Dedifferentiated amniotic fluid mesenchymal stem cell (primary cell): ENCODE data around the gene TEX50.
"Not testable (repeated sequence)": the region's sequence is repeated elsewhere in the genome, so short reads cannot be mapped to it uniquely, and the experiment has no call there.

Experiments used
- DNase-seq: peaks from one replicate; pipeline ENCODE4 v3.0.0-alpha.2; 2016; ENCODE audit errors: extremely low spot score

Gene TEX50

GRCh38 chr1:173635116-173635515 lies at the start of gene TEX50:
TEX50 (plus strand) TSS chr1:173635338; CDS start chr1:173635522, 184 bp downstream.
- no peak for DNase-seq

DNA sequence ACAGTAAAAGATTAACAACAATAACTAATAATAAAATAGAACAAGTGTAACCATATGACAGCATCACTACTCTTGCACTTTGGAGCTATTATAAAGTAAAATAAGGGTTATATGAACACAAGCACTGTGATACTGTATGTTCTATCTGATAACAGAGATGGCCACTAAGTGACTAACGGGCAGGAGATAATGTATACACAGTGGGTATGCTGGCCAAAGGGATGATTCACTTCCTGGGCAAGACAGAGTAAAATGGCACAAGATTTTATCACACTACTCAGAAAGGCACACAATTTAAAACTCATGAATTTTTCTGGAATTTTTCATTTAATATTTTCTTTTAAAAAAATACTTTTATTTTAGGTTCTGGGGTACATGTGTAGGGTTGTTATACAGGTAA lies 44.6 kb upstream of the TEX50 start:
- no peak for DNase-seq

DNA sequence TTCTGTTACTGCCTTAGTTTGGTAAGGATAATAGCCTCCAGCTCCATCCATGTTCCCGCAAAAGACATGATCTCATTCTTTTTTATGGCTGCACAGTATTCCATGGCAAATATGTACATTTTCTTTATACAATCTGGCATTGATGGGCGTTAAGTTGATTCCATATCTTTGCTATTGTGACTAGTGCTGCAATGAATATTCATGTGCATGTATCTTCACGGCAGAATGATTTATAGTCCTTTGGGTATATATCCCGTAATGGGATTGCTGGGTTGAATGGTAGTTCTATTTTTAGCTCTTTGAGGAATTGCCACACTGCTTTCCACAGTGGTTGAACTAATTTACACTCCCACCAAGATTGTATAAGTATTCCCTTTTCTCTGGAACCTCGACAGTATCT lies 44.0 kb upstream of the TEX50 start:
- DNase-seq: not testable (repeated sequence)

GRCh38 chr1:173596097-173596825 lies 38.9 kb upstream of the TEX50 start:
- DNase-seq: no peak

DNA sequence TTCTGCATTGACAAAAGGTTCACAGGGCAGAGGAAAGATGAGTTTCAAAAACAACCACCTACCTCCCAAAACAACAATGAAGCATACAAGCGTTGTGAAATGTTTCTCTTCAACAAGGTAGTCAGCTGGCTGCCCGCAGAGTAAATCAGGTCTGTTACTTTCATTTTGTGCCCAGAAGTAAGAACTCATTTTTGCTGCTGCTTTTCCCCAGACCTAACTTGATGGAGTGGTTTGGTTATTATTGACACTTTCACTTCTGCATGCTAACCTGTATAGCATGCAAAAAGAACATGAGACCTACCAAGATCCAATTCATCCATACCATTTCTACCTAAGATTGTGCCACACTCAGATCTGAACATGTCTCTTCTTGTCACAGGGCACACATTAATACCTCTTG lies 33.5 kb upstream of the TEX50 start:
- no peak for DNase-seq

- no peak for DNase-seq
Measured at GRCh38 chr1:173603056-173603591, 32.0 kb upstream of the TEX50 start, which contains the start of gene SLC9C2. SLC9C2 (minus strand) TSS chr1:173603072; CDS start chr1:173601776, 1,296 bp downstream.

DNA sequence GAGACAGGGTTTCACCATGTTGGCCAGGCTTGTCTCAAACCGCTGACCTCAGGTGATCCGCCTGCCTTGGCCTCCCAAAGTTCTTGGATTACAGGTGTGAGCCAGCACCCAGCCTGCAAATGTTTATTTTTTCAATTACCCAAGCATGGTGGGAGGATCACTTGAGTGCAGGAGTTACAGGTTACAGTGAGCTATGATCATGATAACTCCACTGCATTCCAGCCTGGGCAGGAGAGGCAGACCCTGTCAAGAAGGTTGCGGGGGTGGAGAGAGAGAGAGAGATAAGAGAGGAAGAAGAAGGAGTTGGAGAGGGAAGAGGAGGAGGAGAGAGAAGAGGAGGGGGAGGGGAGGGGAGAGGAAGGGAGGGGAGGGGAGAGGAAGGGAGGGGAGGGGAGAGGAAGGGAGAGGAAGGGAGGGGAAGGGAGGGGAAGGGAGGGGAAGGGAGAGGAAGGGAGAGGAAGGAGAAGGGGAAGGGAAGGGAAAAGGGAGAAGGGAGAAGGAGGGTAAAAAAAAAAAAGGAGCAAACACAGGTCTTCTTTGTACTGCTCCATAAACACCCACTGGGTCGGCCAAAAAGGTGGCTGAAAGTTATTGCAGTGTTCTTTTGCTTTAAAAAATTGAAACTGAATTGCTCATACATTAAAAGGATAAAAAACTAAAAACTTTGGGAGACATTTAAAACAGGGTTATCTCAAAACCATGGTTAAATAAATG lies 26.5 kb upstream of the TEX50 start:
- DNase-seq: no peak

DNA sequence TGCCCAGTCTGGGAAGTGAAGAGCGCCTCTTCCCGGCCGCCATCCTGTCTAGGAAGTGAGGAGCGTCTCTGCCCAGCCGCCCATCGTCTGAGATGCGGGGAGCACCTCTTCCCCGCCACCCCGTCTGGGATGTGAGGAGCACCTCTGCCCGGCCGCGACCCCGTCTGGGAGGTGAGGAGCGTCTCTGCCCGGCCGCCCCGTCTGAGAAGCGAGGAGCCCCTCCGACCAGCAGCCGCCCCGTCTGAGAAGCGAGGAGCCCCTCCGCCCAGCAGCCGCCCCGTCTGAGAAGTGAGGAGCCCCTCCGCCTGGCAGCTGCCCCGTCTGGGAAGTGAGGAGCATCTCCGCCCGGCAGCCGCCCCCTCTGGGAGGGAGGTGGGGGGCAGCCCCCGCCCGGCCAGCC lies 22.1 kb upstream of the TEX50 start:
- not testable (repeated sequence) for DNase-seq

DNA sequence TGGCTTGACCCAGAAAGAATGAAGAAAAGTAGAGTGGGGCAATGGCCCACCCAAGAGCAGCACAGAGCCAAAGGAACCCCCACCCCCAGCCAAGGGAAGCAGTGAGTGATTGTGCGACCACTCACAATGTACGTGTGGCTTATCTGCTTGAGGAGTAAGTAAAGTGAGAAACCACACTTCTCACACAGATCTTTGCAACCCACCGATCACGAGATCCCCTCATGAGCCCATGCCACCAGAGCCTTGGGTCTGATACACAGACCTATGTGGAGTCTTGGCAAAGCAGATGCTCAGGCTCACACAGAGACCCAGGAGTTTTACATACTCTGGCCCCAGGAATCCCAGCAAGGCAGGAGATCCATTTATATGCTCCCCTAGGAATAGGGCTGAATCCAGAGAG lies 18.3 kb upstream of the TEX50 start:
- DNase-seq: no peak

- no peak for DNase-seq
Measured at GRCh38 chr1:173627269-173627668, 7.9 kb upstream of the TEX50 start.

GRCh38 chr1:173628888-173629287 lies 6.2 kb upstream of the TEX50 start:
- DNase-seq: no peak

GRCh38 chr1:173637236-173638042 lies 2.3 kb downstream of the TEX50 start:
- DNase-seq: not testable (repeated sequence)

DNA sequence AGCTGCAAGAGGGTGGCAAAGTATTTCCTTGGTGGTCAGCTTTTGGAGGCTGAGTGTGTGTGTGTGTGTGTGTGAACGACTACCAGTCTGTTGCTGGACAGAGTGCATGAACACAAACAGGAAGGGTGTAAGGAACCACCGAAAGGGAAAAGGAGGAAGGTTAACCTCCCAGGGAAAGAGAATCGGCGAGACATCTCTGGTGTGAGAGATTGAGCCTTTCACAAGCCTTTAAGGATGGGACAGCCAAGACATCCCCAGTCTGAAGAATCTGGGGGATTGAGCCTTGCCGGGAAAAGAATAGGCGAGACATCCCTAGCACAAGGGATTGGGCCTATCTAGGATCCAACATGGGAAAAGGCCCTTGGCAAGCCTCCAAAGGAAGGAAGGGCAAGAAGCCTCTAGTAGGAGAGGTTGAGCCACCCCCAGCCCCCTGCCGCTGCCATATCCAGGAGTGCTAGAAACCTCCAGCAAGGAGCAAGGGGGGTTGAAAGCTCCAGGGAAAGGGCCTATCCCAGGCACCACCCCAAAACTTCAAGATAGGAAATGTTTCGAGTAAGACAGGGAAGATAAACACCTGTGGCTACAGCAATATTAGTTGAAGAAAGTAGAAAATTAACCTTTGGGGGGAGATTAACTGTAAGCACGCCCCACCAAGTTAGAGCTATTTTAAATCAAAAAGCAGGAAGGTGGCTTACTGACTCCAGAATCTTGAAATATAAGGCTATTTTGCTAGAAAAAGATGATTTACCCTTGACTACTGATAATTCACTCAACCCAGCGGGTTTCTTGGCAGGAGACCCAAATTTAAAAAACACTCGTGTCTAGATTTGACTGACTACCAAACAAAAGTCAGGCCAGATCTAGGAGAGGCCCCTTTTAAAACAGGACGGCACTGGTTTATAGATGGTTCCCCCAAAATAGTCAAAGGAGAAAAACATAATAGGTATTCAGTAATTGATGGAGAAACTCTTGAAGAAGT lies 3.2 kb downstream of the TEX50 start:
- no peak for DNase-seq

GRCh38 chr1:173639102-173639501 lies 4.0 kb downstream of the TEX50 start:
- no peak for DNase-seq

DNA sequence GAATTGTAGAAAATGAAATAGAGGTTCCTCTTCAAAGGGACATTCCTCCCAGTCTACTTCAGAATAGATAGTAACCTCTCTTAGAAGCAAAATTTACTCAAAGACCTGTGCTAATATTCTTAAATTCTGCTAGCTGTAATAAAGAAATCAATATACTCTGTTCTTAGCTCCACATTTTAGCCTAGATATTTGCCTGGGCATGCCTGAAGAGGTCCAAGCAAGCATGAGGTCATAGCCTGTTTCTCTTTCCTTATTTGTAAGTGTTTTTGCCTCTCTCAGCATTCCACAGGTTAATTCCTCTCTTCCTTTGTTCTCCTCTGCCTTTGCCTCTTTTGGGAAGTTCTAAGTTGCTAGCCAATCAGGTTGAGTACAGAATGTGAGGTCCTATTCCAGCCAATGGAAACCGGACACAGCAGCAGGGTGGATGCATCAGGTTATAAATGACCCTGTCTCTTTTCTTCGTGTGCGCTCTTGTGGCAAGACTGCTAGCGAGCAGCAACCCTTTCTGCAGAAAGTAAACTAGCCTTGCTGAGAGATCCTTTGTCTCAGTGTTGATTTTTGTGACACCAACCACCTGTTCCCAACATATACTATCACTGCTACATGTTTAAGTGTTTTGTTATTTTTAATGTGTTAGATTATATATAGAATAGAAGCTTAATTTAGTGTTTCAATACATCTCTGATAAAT lies 7.5 kb downstream of the TEX50 start:
- not testable (repeated sequence) for DNase-seq

DNA sequence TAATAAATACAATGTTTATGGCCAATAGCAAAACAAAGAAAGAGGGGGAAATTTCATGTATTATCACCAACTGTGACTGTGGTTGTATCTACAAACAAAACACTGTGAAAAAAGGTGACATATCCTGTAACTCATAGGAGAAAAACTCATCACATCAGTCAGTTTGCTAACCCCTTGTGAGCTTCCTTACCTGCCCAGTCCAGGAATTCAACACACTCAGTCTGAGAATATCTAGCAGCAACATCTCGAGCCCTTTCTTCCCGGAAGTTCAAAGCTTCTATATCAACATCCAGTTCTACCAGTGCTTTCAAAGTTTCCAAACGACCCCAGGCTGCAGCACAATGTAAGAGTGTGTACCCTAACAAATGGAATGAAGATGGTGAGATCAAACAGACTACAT lies 11.5 kb downstream of the TEX50 start:
- DNase-seq: no peak

- no peak for DNase-seq
Measured at GRCh38 chr1:173648880-173649605, 13.9 kb downstream of the TEX50 start.

- DNase-seq: no peak
Measured at GRCh38 chr1:173660306-173660705, 25.2 kb downstream of the TEX50 start.

DNA sequence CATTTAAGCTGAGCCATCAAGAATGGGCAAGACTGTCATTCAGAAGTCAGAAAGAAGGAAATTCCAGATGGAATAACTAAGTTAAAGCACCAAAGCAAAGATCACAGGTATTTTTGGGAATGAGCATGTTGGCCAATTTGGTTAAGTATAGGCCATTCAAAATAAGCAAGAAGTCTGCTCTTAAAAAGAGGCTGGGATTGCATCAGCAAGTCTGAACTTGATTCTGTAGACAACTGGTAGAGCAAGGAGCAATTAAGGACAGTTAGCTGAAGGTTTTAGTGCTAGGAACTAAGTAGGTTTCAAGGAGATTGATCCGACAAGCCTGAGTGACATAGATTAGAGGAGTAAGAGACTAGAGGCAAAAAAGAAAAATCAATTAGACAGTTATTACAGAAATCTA lies 26.1 kb downstream of the TEX50 start:
- DNase-seq: no peak

DNA sequence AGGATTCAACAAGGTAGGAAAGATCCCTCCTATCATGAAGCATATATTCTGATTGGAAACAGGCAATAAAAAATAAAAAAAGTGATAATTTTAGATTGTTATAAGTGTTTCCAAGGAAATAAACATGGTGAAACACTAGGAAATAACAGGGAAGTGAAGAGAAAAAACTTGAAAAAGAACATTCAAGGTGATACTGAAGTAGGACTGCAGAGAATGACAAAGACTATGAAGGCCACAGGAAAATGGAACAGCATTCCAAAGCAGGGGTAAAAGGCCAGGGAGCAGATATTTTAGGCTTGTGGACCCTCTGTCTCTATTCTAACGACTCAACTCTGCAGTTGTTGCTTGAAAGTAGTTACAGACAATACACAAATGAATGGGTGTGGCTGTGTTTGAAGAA lies 26.6 kb downstream of the TEX50 start:
- DNase-seq: no peak
